HG03342 (cell line): ENCODE data around the gene GJC2.
"Not testable (repeated sequence)": the region's sequence is repeated elsewhere in the genome, so short reads cannot be mapped to it uniquely, and the experiment has no call there.

Experiments used
- ATAC-seq: cut with Tn5 transposase; IDR thresholded peaks from one replicate; pipeline ENCODE4 v1.9.1; 2021; ENCODE audit warnings: mild to moderate bottlenecking, moderate library complexity; ENCODE audit not compliant: unreplicated experiment

The GJC2 gene

GRCh38 chr1:228149406-228150119 lies at the start of gene GJC2:
TSS of gene GJC2 (plus strand) at chr1:228149930. CDS start at chr1:228157759, 7,829 bp downstream.
- no peak for ATAC-seq

GRCh38 chr1:228100822-228101613 lies 48.7 kb upstream of the GJC2 start:
- no peak for ATAC-seq

- ATAC-seq, result no peak
These were observed 48.1 kb upstream of the GJC2 start for GRCh38 chr1:228101614-228101993.

- peak; percentile 22 for ATAC-seq
These were observed 47.5 kb upstream of the GJC2 start for GRCh38 chr1:228101994-228102790.

GRCh38 chr1:228102791-228103620 lies 46.7 kb upstream of the GJC2 start, which contains the start of gene C1orf35:
TSS of gene C1orf35 (minus strand) at chr1:228103325. CDS start at chr1:228103227, 98 bp downstream.
- peak; percentile 65 for ATAC-seq

- ATAC-seq, result no peak
These were observed 45.0 kb upstream of the GJC2 start for GRCh38 chr1:228104526-228105269.

GRCh38 chr1:228105270-228105995 lies 44.3 kb upstream of the GJC2 start:
- no peak for ATAC-seq

GRCh38 chr1:228105996-228106799 lies 43.5 kb upstream of the GJC2 start:
- no peak for ATAC-seq

GRCh38 chr1:228106800-228107054 lies 43.0 kb upstream of the GJC2 start:
- ATAC-seq, result no peak

- ATAC-seq, result no peak
These were observed 42.1 kb upstream of the GJC2 start for GRCh38 chr1:228107636-228108035.

- ATAC-seq, result no peak
These were observed 41.6 kb upstream of the GJC2 start for GRCh38 chr1:228108055-228108690.

GRCh38 chr1:228108742-228109072 lies 41.0 kb upstream of the GJC2 start:
- ATAC-seq, result peak; percentile 8

- peak; percentile 83 for ATAC-seq
These were observed 40.4 kb upstream of the GJC2 start, which contains the start of gene MRPL55 for GRCh38 chr1:228109073-228109961. TSS of gene MRPL55 (minus strand) at chr1:228109299. CDS start at chr1:228108260, 1,039 bp downstream.

GRCh38 chr1:228109962-228110488 lies 39.7 kb upstream of the GJC2 start:
- no peak for ATAC-seq

- ATAC-seq, result no peak
These were observed 39.2 kb upstream of the GJC2 start for GRCh38 chr1:228110556-228110955.

GRCh38 chr1:228111315-228111714 lies 38.4 kb upstream of the GJC2 start:
- not testable (repeated sequence) for ATAC-seq

- no peak for ATAC-seq
These were observed 37.6 kb upstream of the GJC2 start for GRCh38 chr1:228112167-228112566.
